ENCODE data around the gene PRKG1.

PRKG1 gene

DNA sequence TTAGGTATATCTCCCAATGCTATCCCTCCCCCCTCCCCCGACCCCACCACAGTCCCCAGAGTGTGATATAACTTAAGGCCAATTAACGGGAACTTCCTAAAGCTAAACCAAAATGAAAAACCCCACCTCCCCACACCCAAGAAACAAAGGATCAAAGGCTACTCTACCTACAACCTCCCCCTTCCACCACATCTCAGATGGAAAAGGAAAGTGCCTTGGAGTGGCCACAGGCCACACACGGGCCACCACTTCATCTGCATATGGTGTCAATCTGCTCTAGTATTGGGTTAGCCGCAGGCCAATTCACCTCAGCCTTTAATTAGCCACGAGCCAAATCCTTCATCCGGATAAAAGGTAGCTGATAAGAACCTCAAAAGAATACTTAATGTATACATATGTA lies 605.6 kb downstream of the PRKG1 start:
- TF ChIP-seq, protein P1, sequence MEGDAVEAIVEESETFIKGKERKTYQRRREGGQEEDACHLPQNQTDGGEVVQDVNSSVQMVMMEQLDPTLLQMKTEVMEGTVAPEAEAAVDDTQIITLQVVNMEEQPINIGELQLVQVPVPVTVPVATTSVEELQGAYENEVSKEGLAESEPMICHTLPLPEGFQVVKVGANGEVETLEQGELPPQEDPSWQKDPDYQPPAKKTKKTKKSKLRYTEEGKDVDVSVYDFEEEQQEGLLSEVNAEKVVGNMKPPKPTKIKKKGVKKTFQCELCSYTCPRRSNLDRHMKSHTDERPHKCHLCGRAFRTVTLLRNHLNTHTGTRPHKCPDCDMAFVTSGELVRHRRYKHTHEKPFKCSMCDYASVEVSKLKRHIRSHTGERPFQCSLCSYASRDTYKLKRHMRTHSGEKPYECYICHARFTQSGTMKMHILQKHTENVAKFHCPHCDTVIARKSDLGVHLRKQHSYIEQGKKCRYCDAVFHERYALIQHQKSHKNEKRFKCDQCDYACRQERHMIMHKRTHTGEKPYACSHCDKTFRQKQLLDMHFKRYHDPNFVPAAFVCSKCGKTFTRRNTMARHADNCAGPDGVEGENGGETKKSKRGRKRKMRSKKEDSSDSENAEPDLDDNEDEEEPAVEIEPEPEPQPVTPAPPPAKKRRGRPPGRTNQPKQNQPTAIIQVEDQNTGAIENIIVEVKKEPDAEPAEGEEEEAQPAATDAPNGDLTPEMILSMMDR (conservative IDR thresholded peaks at IDR 0.05; ENCODE audit: low read length): no peak
- no peak for TF ChIP-seq EZH2phosphoT487 (IDR thresholded peaks at IDR 0.05; ENCODE audit: borderline replicate concordance)

DNA sequence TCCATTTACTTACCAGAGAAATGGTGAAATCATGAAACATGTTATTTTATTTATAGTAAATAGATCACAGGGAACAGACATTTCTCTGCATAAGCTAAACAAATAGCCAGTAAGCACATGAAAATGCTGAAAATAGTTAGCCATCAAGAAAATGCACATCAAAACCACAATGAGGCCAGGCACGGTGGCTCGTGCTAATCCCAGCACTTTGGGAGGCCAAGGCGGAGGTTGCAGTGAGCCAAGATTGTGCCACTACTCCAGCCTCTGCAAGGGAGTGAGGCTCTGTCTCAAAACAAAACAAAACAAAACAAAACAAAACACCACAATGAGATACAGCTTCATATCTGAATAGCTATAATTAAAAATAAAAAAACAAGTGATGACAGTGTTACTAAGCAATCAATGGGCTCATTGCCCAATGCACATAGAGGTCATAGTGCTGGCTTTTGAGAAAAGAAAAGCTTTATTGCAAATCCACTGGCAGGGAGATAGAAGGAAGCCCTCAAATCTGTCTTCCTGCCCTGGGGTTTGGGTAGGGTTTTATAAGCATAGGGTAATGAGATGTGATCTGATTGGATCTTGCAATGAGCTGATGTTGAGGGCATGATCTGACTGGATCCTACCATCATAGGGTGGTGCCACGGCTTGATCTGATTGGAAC lies 608.9 kb downstream of the PRKG1 start:
- H3K36me3 ChIP-seq (ENCODE audit: insufficient read depth, low read length): no peaks in the 10 kb centered on the region
- no peaks in the 10 kb centered on the region for H3K4me1 ChIP-seq (ENCODE audit: insufficient read depth, low read length, poor library complexity, severe bottlenecking)
- no peaks in the 10 kb centered on the region for H3K9me3 ChIP-seq (ENCODE audit: insufficient read depth, low read depth, low read length)
- H2AFZ ChIP-seq (ENCODE audit: low read length): no peak overlapping the region
- no peaks in the 10 kb centered on the region for H3K79me2 ChIP-seq (ENCODE audit: insufficient read depth, low read length)
- H3K27me3 ChIP-seq (ENCODE audit: insufficient read depth, low read length, poor library complexity, severe bottlenecking): no peaks in the 10 kb centered on the region
- no peaks in the 10 kb centered on the region for H3K9me2 ChIP-seq (replicated peaks; ENCODE audit: low read depth, low read length)
- no peaks in the 10 kb centered on the region for H3F3A ChIP-seq (ENCODE audit: low read depth)
- no peak overlapping the region for H3K4me2 ChIP-seq (ENCODE audit: low read depth, low read length, poor library complexity, severe bottlenecking)
- TF ChIP-seq EZH2phosphoT487 (IDR thresholded peaks at IDR 0.05; ENCODE audit: borderline replicate concordance): no peak
- TF ChIP-seq, protein P1 (conservative IDR thresholded peaks at IDR 0.05; ENCODE audit: low read length): no peak
- H3K9ac ChIP-seq (ENCODE audit: low read depth, low read length, poor library complexity, severe bottlenecking): no peak overlapping the region
- no peaks in the 10 kb centered on the region for H4K20me1 ChIP-seq (ENCODE audit: insufficient read depth, low read length, poor library complexity, severe bottlenecking)
- no peak overlapping the region for H3K4me3 ChIP-seq (ENCODE audit: low read length, poor library complexity, severe bottlenecking)

More for the DNA sequence above, 605.6 kb downstream of the PRKG1 start:
- no peaks in the 10 kb centered on the region for H3K9me3 ChIP-seq (ENCODE audit: insufficient read depth, low read depth, low read length)
- H3K4me1 ChIP-seq (ENCODE audit: insufficient read depth, low read length, poor library complexity, severe bottlenecking): no peaks in the 10 kb centered on the region
- no peaks in the 10 kb centered on the region for H3K27me3 ChIP-seq (ENCODE audit: insufficient read depth, low read length, poor library complexity, severe bottlenecking)
- no peaks in the 10 kb centered on the region for H3K9me2 ChIP-seq (replicated peaks; ENCODE audit: low read depth, low read length)
- no peaks in the 10 kb centered on the region for H3K36me3 ChIP-seq (ENCODE audit: insufficient read depth, low read length)
- no peak overlapping the region for H3K4me3 ChIP-seq (ENCODE audit: low read length, poor library complexity, severe bottlenecking)
- H3F3A ChIP-seq (ENCODE audit: low read depth): no peaks in the 10 kb centered on the region
- H3K4me2 ChIP-seq (ENCODE audit: low read depth, low read length, poor library complexity, severe bottlenecking): no peak overlapping the region
- H2AFZ ChIP-seq (ENCODE audit: low read length): no peak overlapping the region
- no peaks in the 10 kb centered on the region for H4K20me1 ChIP-seq (ENCODE audit: insufficient read depth, low read length, poor library complexity, severe bottlenecking)
- no peaks in the 10 kb centered on the region for H3K79me2 ChIP-seq (ENCODE audit: insufficient read depth, low read length)
- H3K9ac ChIP-seq (ENCODE audit: low read depth, low read length, poor library complexity, severe bottlenecking): no peak overlapping the region

DNA sequence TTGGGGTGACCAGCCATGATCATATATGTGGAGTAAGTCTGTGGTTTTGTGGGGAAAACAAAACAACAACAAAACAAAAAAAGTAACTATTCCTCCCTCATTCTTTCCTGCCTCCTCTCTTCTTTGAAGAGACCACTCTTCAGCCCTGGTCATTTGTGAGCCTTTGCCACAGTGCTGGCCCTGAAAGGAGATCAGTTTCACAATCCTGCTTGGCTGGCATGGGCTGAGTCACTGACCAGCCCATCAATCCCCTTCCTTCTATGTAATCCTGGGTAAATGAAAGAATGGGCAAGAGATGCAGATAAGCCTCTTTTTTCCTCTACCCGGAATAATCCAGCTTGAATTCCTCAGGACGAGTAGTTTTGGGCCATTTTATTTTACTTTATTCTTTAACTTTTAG lies 611.5 kb downstream of the PRKG1 start:
- no peak overlapping the region for H3K4me2 ChIP-seq (ENCODE audit: low read depth, low read length, poor library complexity, severe bottlenecking)
- no peak overlapping the region for H2AFZ ChIP-seq (ENCODE audit: low read length)
- H4K20me1 ChIP-seq (ENCODE audit: insufficient read depth, low read length, poor library complexity, severe bottlenecking): no peaks in the 10 kb centered on the region
- no peaks in the 10 kb centered on the region for H3K79me2 ChIP-seq (ENCODE audit: insufficient read depth, low read length)
- no peaks in the 10 kb centered on the region for H3K4me1 ChIP-seq (ENCODE audit: insufficient read depth, low read length, poor library complexity, severe bottlenecking)
- H3K4me3 ChIP-seq (ENCODE audit: low read length, poor library complexity, severe bottlenecking): no peak overlapping the region
- H3K9me2 ChIP-seq (replicated peaks; ENCODE audit: low read depth, low read length): no peaks in the 10 kb centered on the region
- no peak for TF ChIP-seq EZH2phosphoT487 (IDR thresholded peaks at IDR 0.05; ENCODE audit: borderline replicate concordance)
- TF ChIP-seq, protein P1 (conservative IDR thresholded peaks at IDR 0.05; ENCODE audit: low read length): no peak
- no peaks in the 10 kb centered on the region for H3K27me3 ChIP-seq (ENCODE audit: insufficient read depth, low read length, poor library complexity, severe bottlenecking)
- no peaks in the 10 kb centered on the region for H3K36me3 ChIP-seq (ENCODE audit: insufficient read depth, low read length)
- H3K9me3 ChIP-seq (ENCODE audit: insufficient read depth, low read depth, low read length): no peaks in the 10 kb centered on the region; the same call in 1 of the 2 replicates
- H3K9ac ChIP-seq (ENCODE audit: low read depth, low read length, poor library complexity, severe bottlenecking): no peak overlapping the region
- H3F3A ChIP-seq (ENCODE audit: low read depth): no peaks in the 10 kb centered on the region

Data from Loucy (cell line).